Measurements from ENCODE around the gene FMNL2.

DNA sequence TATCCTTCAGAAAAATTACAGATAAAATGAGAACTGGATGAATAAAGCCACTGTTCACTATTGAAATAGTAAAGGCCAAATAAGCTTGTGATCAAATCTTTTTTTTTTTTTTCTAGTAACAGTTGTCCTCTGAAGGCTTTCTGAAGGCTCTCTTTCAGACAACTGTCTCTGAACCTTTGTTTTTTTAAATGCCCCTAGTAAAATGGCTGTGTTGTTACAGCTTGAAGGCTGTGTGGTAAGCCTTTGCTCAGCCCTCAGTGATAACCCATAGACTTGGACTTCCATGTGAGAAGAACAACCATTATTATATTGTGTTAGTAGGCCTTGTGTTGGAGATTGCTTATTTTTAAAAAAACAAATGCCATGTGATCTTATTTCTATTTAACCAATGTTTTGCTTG, 17.6 kb downstream of the FMNL2 start:
- TF ChIP-seq FOXP2 (optimal IDR thresholded peaks at IDR 0.05; ENCODE audit: control extremely low read depth, extremely low read length, insufficient read depth) (no peak), POLR2AphosphoS5 (IDR thresholded peaks at IDR 0.05; ENCODE audit: borderline replicate concordance, low read depth, low read length) (no peak)
